ENCODE results near the gene DDIT3.

DNA sequence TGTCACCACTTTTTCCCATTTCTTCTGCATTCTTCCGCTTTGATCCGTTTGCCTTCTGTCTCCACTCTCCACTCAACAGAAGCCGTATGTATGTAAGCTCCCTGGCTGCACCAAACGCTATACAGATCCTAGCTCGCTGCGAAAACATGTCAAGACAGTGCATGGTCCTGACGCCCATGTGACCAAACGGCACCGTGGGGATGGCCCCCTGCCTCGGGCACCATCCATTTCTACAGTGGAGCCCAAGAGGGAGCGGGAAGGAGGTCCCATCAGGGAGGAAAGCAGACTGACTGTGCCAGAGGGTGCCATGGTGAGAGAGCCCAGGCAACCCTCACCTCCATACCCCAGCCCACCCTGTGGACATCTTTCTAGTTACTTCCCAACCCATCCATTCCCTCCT lies 52.4 kb downstream of the DDIT3 start:
- TF ChIP-seq EZH2 (IDR thresholded peaks at IDR 0.05; ENCODE audit: insufficient read depth, poor library complexity, severe bottlenecking) (no peak), EZH2phosphoT487 (IDR thresholded peaks at IDR 0.05; ENCODE audit: insufficient read depth, low read depth) (no peak)

Data from GM23248 (cell line).